Right ventricle myocardium inferior (tissue), 1 donor: ENCODE measurements around the gene RFXANK. TPM values are rescaled to one million over a fixed set of nuclear protein-coding genes. Genes with fewer than 3 reads are reported as not detected.

Experiments
- ATAC-seq: fragments of 200-7000 bp; cut with Tn5 transposase; one replicate; pipeline ENCODE4 v1.9.1; 2020; ENCODE audit warnings: mild to moderate bottlenecking, moderate library complexity
- DNase-seq: peaks from one replicate; pipeline ENCODE4 v3.0.0; 2021; ENCODE audit errors: missing footprints
- intact Hi-C: fragments of 100-400 bp; cut with DNase I; formaldehyde crosslinking; loops from one replicate; pipeline ENCODE4 v1.11.0; 2022
- total RNA-seq: library from RNA; stranded (reverse); fragmentation: NEBNext Ultra II Directional; extraction: Animal tissue kit (Norgen Biotek cat#: 25700); gene quantifications from one replicate; pipeline ENCODE4 v1.2.1, GENCODE V29; 2021
- donor health status: DM: no; HTN: yes; CAD: no; lungs with severe emphysema.

Gene RFXANK
- total RNA-seq, 1 donor from 2014 or later: 39.9 TPM

DNA sequence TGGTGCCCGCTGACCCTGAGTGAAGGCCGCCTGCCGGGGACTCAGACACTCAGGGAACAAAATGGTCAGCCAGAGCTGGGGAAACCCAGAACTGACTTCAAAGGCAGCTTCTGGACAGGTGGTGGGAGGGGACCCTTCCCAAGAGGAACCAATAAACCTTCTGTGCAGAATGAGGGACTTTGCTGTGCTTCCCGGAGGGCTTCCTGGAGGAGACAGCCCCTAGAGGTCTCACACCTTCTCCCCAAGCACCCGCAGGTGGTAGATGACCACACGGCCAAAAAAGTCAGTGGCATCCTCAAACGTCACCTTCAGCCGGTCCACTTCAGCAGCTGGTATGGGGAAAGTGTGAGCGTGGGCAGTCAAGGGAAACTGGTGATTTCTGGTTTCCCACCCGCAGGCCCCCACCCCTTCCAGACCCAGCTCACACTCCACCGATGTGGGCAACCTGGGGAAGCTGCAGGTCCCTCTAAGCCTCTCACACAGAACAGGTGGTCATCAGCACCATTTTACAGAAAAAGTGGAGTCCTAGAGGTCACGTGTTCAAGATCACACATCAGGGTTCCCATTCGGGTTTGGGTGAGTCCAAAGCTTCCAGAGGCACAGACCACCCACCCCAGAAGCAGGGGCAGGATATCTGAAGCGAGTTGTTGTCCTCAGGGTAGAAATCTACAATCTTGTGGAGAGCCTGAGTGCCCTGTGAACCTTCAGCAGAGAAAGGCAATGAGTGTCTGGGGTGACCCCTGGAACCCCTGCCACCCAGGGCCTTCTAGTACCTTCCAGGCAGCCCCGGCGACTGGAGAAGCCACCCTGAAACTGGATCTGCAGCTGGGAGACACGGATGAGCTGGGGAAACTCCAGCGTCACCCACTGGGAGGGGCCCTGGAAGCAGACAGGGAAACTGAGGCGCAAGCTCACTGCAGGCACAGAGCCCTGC, 9.9 kb downstream of the RFXANK start:
- no peak for DNase-seq
- intact Hi-C loops: loop anchor here (10.0 kb wide), 1 partner anchor 313 kb away; the partner anchor contains the start of genes NDUFA13 and TSSK6

GRCh38 chr19:19202707-19203011, 10.6 kb downstream of the RFXANK start:
- DNase-seq (no peak), ATAC-seq (peak; percentile 6)
- intact Hi-C loops: loop anchor here (10.0 kb wide), 1 partner anchor 312 kb away; the partner anchor contains the start of genes NDUFA13 and TSSK6

More for the DNA sequence above, 9.9 kb downstream of the RFXANK start:
- no peak for ATAC-seq

GRCh38 chr19:19203012-19203856, 11.2 kb downstream of the RFXANK start, which contains the start of gene NR2C2AP:
NR2C2AP (minus strand) TSS chr19:19203414; CDS start chr19:19203060, 354 bp downstream.
- ATAC-seq (peak; percentile 93), DNase-seq (peak; percentile 94)
- intact Hi-C loops: loop anchor here (10.0 kb wide), 1 partner anchor 312 kb away; the partner anchor contains the start of genes NDUFA13 and TSSK6

GRCh38 chr19:19204181-19204580, 12.1 kb downstream of the RFXANK start:
- intact Hi-C loops: loop anchor here (10.0 kb wide), 1 partner anchor 311 kb away; the partner anchor contains the start of genes NDUFA13 and TSSK6
- no peak for DNase-seq
- ATAC-seq: no peak

- intact Hi-C loops: loop anchor here (10.0 kb wide), 1 partner anchor 309 kb away; the partner anchor contains the start of genes NDUFA13 and TSSK6
- no peak for DNase-seq
- no peak for ATAC-seq
Observed at GRCh38 chr19:19205416-19206410, 13.7 kb downstream of the RFXANK start.

- intact Hi-C loops: loop anchor here (10.0 kb wide), 1 partner anchor 308 kb away; the partner anchor contains the start of genes NDUFA13 and TSSK6
- DNase-seq (no peak), ATAC-seq (no peak)
Observed at GRCh38 chr19:19206938-19207337, 14.9 kb downstream of the RFXANK start.

DNA sequence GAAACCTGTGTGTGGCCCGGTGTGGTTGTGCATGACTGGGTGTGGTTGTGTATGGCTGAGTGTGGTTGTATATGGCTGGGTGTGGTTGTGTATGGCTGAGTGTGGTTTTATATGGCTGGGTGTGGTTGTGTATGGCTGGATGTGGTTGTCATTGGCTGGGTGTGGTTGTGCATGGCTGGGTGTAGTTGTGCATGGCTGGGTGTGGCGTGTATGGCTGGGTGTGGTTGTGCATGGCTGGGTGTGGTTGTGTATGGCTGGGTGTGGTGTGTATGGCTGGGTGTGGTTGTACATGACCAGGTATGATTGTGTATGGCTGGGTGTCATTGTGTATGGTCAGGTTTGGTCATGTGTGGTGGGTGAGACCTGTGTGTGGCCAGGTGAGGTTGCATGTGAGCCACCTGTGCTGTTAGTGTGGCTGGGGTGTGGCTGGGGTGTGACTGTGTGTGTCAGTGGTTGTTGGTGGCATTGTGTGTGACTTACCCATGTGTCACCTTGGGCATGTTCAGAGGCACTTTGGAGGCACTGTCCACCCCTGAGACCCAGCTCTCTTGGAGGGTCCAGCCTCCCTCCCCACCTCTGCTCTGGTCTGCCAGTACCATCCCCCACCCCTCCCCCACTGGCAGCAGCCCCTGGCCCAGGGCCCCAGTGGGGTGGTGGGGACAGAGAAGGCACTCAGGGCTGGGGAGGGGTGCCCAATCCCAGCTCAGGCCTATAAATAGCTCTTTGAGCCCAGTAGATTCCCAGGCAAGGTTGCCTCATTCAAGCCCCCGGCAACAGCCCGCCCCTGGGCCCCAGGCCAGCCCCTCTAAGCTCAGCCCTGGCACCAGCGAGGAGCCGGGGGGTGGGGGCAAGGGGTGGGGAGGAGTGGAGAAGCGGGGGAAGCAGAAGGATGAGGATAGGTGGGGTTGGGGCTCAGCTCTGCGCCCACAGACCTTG, 15.8 kb downstream of the RFXANK start:
- intact Hi-C loops: loop anchor here (10.0 kb wide), 1 partner anchor 307 kb away; the partner anchor contains the start of genes NDUFA13 and TSSK6
- ATAC-seq (no peak), DNase-seq (no peak)

GRCh38 chr19:19209372-19209771, 17.3 kb downstream of the RFXANK start:
- no peak for DNase-seq
- no peak for ATAC-seq
- intact Hi-C loops: loop anchor here (10.0 kb wide), 1 partner anchor 305 kb away; the partner anchor contains the start of genes NDUFA13 and TSSK6

GRCh38 chr19:19211499-19212420, 19.7 kb downstream of the RFXANK start, which contains the start of gene NCAN:
NCAN (plus strand) TSS chr19:19211958; CDS start chr19:19216954, 4,996 bp downstream.
- ATAC-seq (no peak), DNase-seq (no peak)
- intact Hi-C loops: no loop called here

GRCh38 chr19:19212916-19213315, 20.9 kb downstream of the RFXANK start:
- DNase-seq: no peak
- intact Hi-C loops: no loop called here
- ATAC-seq: no peak

DNA sequence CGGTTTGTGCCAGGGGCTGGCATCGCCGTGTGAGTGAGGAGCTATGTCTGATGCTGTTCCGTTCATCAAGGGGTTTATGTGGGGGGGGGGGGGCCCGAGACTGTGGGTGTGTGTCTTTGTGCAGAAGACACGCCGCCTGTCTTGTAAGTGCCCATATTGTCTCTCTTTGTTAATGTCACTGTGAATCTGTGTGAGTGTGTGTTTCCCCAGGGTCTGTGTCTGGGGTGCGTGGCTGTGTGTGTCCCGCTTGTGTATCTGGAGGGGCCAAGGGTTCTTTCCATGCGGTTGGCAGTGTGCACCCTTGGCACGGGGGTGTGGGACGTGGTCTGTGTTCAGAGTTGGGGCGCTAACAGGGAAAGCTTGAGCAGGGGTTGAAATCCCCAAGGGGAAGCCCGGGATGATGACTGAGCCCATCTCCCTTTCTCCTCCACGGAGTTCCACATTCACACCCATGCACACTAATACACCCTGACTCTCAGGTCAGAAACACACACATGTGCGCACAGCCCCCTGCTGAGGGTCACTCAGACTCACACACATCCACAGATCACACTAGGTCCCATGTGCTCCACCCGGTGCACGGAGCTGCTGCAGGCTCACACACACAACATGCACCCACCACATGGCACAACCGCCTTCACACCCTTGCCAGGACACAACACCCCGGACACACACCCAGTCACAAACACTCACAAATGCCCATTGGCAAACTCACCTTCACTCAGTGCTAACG, 21.5 kb downstream of the RFXANK start:
- no peak for ATAC-seq
- intact Hi-C loops: no loop called here
- DNase-seq: no peak

- intact Hi-C loops: no loop called here
- ATAC-seq (no peak), DNase-seq (no peak)
Observed at GRCh38 chr19:19214159-19214490, 22.1 kb downstream of the RFXANK start.

DNA sequence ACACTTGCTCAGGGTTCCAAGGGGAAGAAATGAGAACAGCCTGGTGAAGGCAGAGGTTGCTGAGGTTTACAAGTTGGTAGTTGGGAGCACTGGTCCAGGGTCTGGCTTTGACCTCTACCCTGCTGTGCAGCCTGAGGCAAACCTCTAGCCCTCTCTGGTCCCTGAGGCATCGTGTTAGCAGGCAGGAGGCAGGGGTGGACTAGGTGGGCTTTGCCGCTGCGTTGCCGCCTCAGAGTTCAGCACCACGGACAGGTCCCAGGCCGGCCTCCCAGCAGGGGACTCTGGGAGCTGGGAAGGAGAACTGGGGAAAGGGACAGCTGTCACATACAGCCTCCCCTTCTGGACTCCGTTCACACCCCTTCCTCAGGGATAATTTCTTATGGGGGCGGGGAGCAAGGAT, 22.8 kb downstream of the RFXANK start:
- ATAC-seq (peak; percentile 39), DNase-seq (no peak)
- intact Hi-C loops: no loop called here

GRCh38 chr19:19215792-19216191, 23.7 kb downstream of the RFXANK start:
- ATAC-seq (no peak), DNase-seq (no peak)
- intact Hi-C loops: no loop called here

DNA sequence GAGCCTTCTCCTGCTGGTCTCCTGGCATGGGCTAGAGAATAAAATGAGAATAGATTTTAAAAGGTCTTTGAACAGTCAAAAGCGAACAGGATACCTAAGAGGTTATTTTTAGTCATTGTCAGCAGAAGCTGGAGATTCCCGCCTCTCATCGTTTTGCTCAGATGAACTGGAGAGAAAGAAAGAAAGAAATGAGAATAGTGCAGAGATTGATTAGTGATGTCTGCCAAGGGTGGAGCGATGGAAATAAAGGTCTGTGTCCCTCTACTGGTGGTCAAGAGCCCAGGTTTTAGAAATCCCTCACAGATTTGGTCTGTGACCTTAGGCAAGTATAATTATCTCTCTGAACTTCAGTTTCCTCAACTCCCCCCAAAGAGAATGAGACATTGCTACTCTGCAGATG, 25.0 kb downstream of the RFXANK start:
- ATAC-seq (no peak), DNase-seq (no peak)
- intact Hi-C loops: no loop called here
